AG04449 (cell line): ENCODE measurements around the gene MADD.

Experiments used
- CTCF ChIA-PET: fragments of 350-600 bp; formaldehyde crosslinking; extraction: SDS; loops from one replicate; lab custom pipeline; 2021; ENCODE audit warnings: antibody characterized with exemption; lab: Yijun Ruan, JAX
- POLR2A ChIA-PET: fragments of 400-600, 350-600 bp; formaldehyde crosslinking; extraction: SDS; loops from one replicate; lab custom pipeline; 2020; ENCODE audit warnings: antibody characterized with exemption, inconsistent platforms; lab: Yijun Ruan, JAX
- DNase-seq: peaks from one replicate; pipeline ENCODE4 v3.0.0-alpha.2; 2010; ENCODE audit warnings: low read depth, low spot score
- H3K4me3 ChIP-seq: 2 replicates; pipeline ENCODE4 v1.5.1; 2011; ENCODE audit warnings: low read depth, mild to moderate bottlenecking, control low read depth, low read length
- CTCF ChIP-seq: IDR thresholded peaks from one replicate; pipeline ENCODE4 v1.5.1; 2011; ENCODE audit warnings: mild to moderate bottlenecking, moderate library complexity, low read length, control low read depth, inconsistent platforms; ENCODE audit not compliant: insufficient read depth; ENCODE audit errors: missing control alignments

The MADD gene

GRCh38 chr11:47327949-47328348 is 58.0 kb downstream of the MADD start:
- POLR2A ChIA-PET: no interaction called here
- no peak for TF ChIP-seq CTCF
- H3K4me3 ChIP-seq: no peak overlapping the region
- CTCF ChIA-PET: no interaction called here
- DNase-seq: no peak

GRCh38 chr11:47328449-47329390 is 58.8 kb downstream of the MADD start:
- no peak for DNase-seq
- ChIA-PET POLR2A (no interaction called here), CTCF (interaction anchor here (1.4 to 1.5 kb wide), 2 partner anchors 45 to 70 kb away, joined by 4 to 7 read pairs; no protein-coding TSS in a partner anchor)
- TF ChIP-seq CTCF: no peak
- H3K4me3 ChIP-seq: no peak overlapping the region

- TF ChIP-seq CTCF: no peak
- CTCF ChIA-PET: interaction anchor here (0.9 to 1.5 kb wide), 3 partner anchors 8 to 70 kb away, joined by 4 to 7 read pairs (median 4); no protein-coding TSS in a partner anchor
- DNase-seq: no peak
- POLR2A ChIA-PET: interaction anchor here (0.6 kb wide), 1 partner anchor 106 kb away, joined by 3 read pairs; no protein-coding TSS in a partner anchor
- H3K4me3 ChIP-seq: no peak overlapping the region
Observed at GRCh38 chr11:47329431-47329986, 59.6 kb downstream of the MADD start.

GRCh38 chr11:47329987-47330931 is 60.3 kb downstream of the MADD start:
- POLR2A ChIA-PET: interaction anchor here (0.6 kb wide), 1 partner anchor 105 kb away, joined by 3 read pairs; no protein-coding TSS in a partner anchor
- CTCF ChIA-PET: interaction anchor here (0.7 to 1.5 kb wide), 4 partner anchors 9 to 71 kb away, joined by 3 to 7 read pairs (median 4); no protein-coding TSS in a partner anchor
- TF ChIP-seq CTCF: no peak
- DNase-seq: no peak
- no peak overlapping the region for H3K4me3 ChIP-seq

- no peak overlapping the region for H3K4me3 ChIP-seq
- ChIA-PET POLR2A (no interaction called here), CTCF (interaction anchor here (1.8 kb wide), 1 partner anchor 23 kb away, joined by 7 read pairs; no protein-coding TSS in a partner anchor)
- TF ChIP-seq CTCF: no peak
- no peak for DNase-seq
Observed at GRCh38 chr11:47331454-47332302, 61.7 kb downstream of the MADD start.
